SK-N-SH (cell line): ENCODE measurements around the gene GNB5. TPM values are rescaled to one million over a fixed set of nuclear protein-coding genes. Genes with fewer than 3 reads are reported as not detected.

ENCODE experiments used
- CTCF ChIA-PET: fragments of 300-600, 350-600 bp; formaldehyde crosslinking; extraction: SDS; loops from one replicate; lab custom pipeline; 2021; lab: Yijun Ruan, JAX
- POLR2A ChIA-PET: fragments of 350-600 bp; sonication (Branson Sonifier 250); formaldehyde crosslinking; extraction: SDS; loops from one replicate; lab custom pipeline; 2020; ENCODE audit warnings: antibody characterized with exemption, inconsistent platforms; lab: Yijun Ruan, JAX
- DNase-seq: peaks from one replicate; pipeline ENCODE4 v3.0.0; 2012
- H2AFZ ChIP-seq: fragments of 200-600 bp; sonication (generic); 2 replicates; pipeline ENCODE4 v1.8.1; 2016; ENCODE audit warnings: antibody characterized with exemption, mild to moderate bottlenecking, low read depth
- H3F3A ChIP-seq: fragments of 200-600 bp; sonication (generic); replicated peaks from 2 replicates; pipeline ENCODE3; 2016; ENCODE audit warnings: antibody characterized with exemption, mild to moderate bottlenecking; ENCODE audit not compliant: insufficient read depth
- H3K27ac ChIP-seq, 2 experiments: fragments of 200-500 bp in 1 of 2; fragments of 200-600 bp in 1 of 2; sonication (Bioruptor generic) in 1 of 2; sonication (generic), shearing (Covaris generic) in 1 of 2; 2 replicates each; pipeline versions ENCODE4 v1.5.1 to v1.6.1; 2014 to 2016; ENCODE audit warnings: low read depth in 2 of 2, inconsistent platforms in 1 of 2, low read length in 1 of 2, mild to moderate bottlenecking in 1 of 2, mixed read lengths in 1 of 2
- H3K27me3 ChIP-seq: fragments of 200-600 bp; sonication (generic), shearing (Covaris generic); 2 replicates; pipeline ENCODE4 v1.6.1; 2016; ENCODE audit warnings: mixed run types; ENCODE audit not compliant: insufficient read depth
- H3K36me3 ChIP-seq, 2 experiments: fragments of 200-500 bp in 1 of 2; fragments of 200-600 bp in 1 of 2; sonication (Bioruptor generic) in 1 of 2; sonication (generic) in 1 of 2; replicated peaks in 1 of 2; 2 replicates each; pipeline versions ENCODE3 to v1.5.1; 2014 to 2016; ENCODE audit warnings: low read length in 1 of 2, mild to moderate bottlenecking in 1 of 2; ENCODE audit not compliant: insufficient read depth in 2 of 2, control insufficient read depth in 1 of 2
- H3K4me1 ChIP-seq, 2 experiments: fragments of 200-500 bp in 1 of 2; fragments of 200-600 bp in 1 of 2; sonication (Bioruptor generic) in 1 of 2; sonication (generic), shearing (Covaris generic) in 1 of 2; 2 replicates each; pipeline versions ENCODE4 v1.5.1 to v1.6.1; 2014 to 2016; ENCODE audit warnings: low read depth in 1 of 2, low read length in 1 of 2, mixed run types in 1 of 2; ENCODE audit not compliant: insufficient read depth in 2 of 2, control insufficient read depth in 1 of 2
- H3K4me2 ChIP-seq: fragments of 200-600 bp; sonication (generic), shearing (Covaris generic); 2 replicates; pipeline ENCODE4 v1.6.1; 2017; ENCODE audit warnings: mixed run types
- H3K4me3 ChIP-seq, 2 experiments: fragments of 200-500 bp in 1 of 2; fragments of 200-600 bp in 1 of 2; sonication (Bioruptor generic) in 1 of 2; sonication (generic), shearing (Covaris generic) in 1 of 2; 2 replicates each; pipeline versions ENCODE4 v1.5.1 to v1.8.1; 2014 to 2016; ENCODE audit warnings: low read depth in 2 of 2, inconsistent platforms in 1 of 2, low read length in 1 of 2, mild to moderate bottlenecking in 1 of 2, mixed read lengths in 1 of 2, moderate library complexity in 1 of 2
- H3K79me2 ChIP-seq: fragments of 200-600 bp; sonication (generic); 2 replicates; pipeline ENCODE4 v1.8.1; 2017; ENCODE audit warnings: mild to moderate bottlenecking; ENCODE audit not compliant: insufficient read depth
- H3K9ac ChIP-seq: fragments of 200-600 bp; sonication (generic); 2 replicates; pipeline ENCODE4 v1.6.1; 2017; ENCODE audit warnings: mixed run types
- H3K9me2 ChIP-seq: fragments of 200-600 bp; sonication (generic); 2 replicates; pipeline ENCODE4 v1.6.1; 2017; ENCODE audit warnings: mixed run types
- H3K9me3 ChIP-seq: fragments of 200-600 bp; sonication (generic); 2 replicates; pipeline ENCODE4 v1.6.1; 2017; ENCODE audit warnings: mixed run types, mild to moderate bottlenecking, moderate library complexity
- H4K20me1 ChIP-seq: fragments of 200-600 bp; sonication (generic); 2 replicates; pipeline ENCODE4 v1.6.1; 2017; ENCODE audit warnings: mild to moderate bottlenecking, mixed run types; ENCODE audit not compliant: insufficient read depth
- CHD2 ChIP-seq: fragments of 150-350 bp; IDR thresholded peaks from 2 replicates; pipeline ENCODE4 v1.6.1; 2018; ENCODE audit warnings: low read length; ENCODE audit not compliant: partially characterized antibody
- EZH2phosphoT487 ChIP-seq: fragments of 200-600 bp; sonication (generic); IDR thresholded peaks from 2 replicates; pipeline ENCODE4 v1.6.1; 2017; ENCODE audit warnings: low read depth, mixed run types, mild to moderate bottlenecking, antibody characterized with exemption, moderate library complexity, borderline replicate concordance
- MXI1 ChIP-seq: IDR thresholded peaks from 2 replicates; pipeline ENCODE4 v1.6.1; 2012; ENCODE audit warnings: mild to moderate bottlenecking, low read depth, low read length, improper control_type of control experiment
- NFIC ChIP-seq: IDR thresholded peaks from 2 replicates; pipeline ENCODE4 v1.4.0; 2012; ENCODE audit warnings: borderline replicate concordance
- RAD21 ChIP-seq: IDR thresholded peaks from 2 replicates; pipeline ENCODE4 v1.6.1; 2012; ENCODE audit warnings: mild to moderate bottlenecking, low read length
- RXRA ChIP-seq: IDR thresholded peaks from 2 replicates; pipeline ENCODE4 v1.4.0; 2012; ENCODE audit warnings: low read depth, mild to moderate bottlenecking, borderline replicate concordance
- SIN3A ChIP-seq: IDR thresholded peaks from 2 replicates; pipeline ENCODE4 v1.6.1; 2012; ENCODE audit warnings: low read depth, mild to moderate bottlenecking, low read length, moderate library complexity, borderline replicate concordance
- TAF1 ChIP-seq: IDR thresholded peaks from 2 replicates; pipeline ENCODE4 v1.6.1; 2012; ENCODE audit warnings: low read depth, mild to moderate bottlenecking, low read length, moderate library complexity, borderline replicate concordance
- TCF12 ChIP-seq: IDR thresholded peaks from 2 replicates; pipeline ENCODE4 v1.4.0; 2012
- YY1 ChIP-seq: IDR thresholded peaks from 2 replicates; pipeline ENCODE4 v1.4.0; 2012; ENCODE audit warnings: low read depth, mild to moderate bottlenecking
- WGBS: methylation state at CpG from one replicate; pipeline ENCODE4 v1.1.6; 2017; ENCODE audit warnings: low lambda C conversion rate; 5-methylcytosine and 5-hydroxymethylcytosine counted together
- polyA plus RNA-seq, 3 experiments: library from polyadenylated mRNA; depleted of rRNA; stranded (reverse); fragments of >200 nt; gene quantifications; 2 replicates each; pipeline ENCODE4 v1.2.3, GENCODE V29; 2012
- TF ChIP-seq, protein P1 (sequence below): fragments of 200-600 bp; sonication (generic); IDR thresholded peaks from 2 replicates; pipeline ENCODE4 v1.6.1; 2017; ENCODE audit warnings: antibody characterized with exemption, mild to moderate bottlenecking, moderate library complexity

Gene GNB5
- polyA plus RNA-seq, 1 of the 3 experiments (the other 2 are of a cell fraction) = 73.7 TPM

DNA sequence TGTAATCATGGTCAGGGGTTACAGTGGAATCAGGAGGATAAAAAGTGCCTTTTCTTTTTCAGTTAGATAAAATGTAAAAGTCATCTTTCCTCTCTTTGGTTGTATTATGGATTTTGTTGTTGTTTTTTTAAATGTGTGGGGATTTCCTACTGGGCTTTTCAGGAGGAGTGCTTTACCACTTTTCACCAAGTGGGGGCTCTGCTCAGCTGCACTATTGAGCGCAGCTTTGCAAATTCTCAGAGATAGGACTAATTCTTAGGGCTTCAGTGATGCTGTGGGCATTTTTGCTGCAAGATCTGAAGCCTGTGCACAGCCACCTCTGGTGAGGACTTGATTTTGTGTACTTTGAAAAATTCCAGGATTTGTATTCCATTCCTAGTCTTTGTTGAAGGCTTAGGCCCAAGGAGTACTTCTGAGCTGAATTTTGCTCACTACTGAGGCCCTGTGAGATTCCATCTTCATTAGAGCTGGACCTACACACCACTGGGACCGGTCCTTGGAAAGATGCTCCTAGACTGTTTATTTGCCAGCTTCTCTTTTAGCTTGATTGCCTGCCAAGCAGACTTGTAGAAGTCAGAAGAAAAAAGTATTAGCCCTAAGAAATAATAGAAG lies 7.5 kb downstream of the GNB5 start:
- Histone ChIP-seq H3K9me2 (no peaks in the 10 kb centered on the region), H3K9ac (no peak overlapping the region), H3K27ac (no peak overlapping the region), H2AFZ (no peak overlapping the region), H3K79me2 (peaks cover 6% of the 10 kb centered on the region), H3K27me3 (no peaks in the 10 kb centered on the region), H3F3A (no peaks in the 10 kb centered on the region), H4K20me1 (no peaks in the 10 kb centered on the region), H3K4me3 (no peak overlapping the region; a peak in 1 of 4 replicates), H3K4me2 (no peak overlapping the region), H3K4me1 (peaks cover under 1 to 7% of the 10 kb centered on the region in 2 experiments; a peak in 1 of 4 replicates), H3K9me3 (no peaks in the 10 kb centered on the region), H3K36me3 (no peaks in the 10 kb centered on the region)
- WGBS = 78% methylated on average over 2 of the region's 2 CpGs
- CTCF ChIA-PET = interaction anchor here (0.6 to 1.9 kb wide), 9 partner anchors 20 to 552 kb away, joined by 3 to 8 read pairs (median 3); partner anchors contain the start of gene LEO1
- peak; percentile 27 for DNase-seq
- POLR2A ChIA-PET = no interaction called here
- no peak for TF ChIP-seq TAF1
- peak; percentile 45 for TF ChIP-seq RAD21
- no peak for TF ChIP-seq SIN3A
- TF ChIP-seq TCF12 = no peak
- TF ChIP-seq, protein P1, sequence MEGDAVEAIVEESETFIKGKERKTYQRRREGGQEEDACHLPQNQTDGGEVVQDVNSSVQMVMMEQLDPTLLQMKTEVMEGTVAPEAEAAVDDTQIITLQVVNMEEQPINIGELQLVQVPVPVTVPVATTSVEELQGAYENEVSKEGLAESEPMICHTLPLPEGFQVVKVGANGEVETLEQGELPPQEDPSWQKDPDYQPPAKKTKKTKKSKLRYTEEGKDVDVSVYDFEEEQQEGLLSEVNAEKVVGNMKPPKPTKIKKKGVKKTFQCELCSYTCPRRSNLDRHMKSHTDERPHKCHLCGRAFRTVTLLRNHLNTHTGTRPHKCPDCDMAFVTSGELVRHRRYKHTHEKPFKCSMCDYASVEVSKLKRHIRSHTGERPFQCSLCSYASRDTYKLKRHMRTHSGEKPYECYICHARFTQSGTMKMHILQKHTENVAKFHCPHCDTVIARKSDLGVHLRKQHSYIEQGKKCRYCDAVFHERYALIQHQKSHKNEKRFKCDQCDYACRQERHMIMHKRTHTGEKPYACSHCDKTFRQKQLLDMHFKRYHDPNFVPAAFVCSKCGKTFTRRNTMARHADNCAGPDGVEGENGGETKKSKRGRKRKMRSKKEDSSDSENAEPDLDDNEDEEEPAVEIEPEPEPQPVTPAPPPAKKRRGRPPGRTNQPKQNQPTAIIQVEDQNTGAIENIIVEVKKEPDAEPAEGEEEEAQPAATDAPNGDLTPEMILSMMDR = peak; percentile 46
- TF ChIP-seq NFIC = no peak
- TF ChIP-seq CHD2 = no peak
- no peak for TF ChIP-seq RXRA

DNA sequence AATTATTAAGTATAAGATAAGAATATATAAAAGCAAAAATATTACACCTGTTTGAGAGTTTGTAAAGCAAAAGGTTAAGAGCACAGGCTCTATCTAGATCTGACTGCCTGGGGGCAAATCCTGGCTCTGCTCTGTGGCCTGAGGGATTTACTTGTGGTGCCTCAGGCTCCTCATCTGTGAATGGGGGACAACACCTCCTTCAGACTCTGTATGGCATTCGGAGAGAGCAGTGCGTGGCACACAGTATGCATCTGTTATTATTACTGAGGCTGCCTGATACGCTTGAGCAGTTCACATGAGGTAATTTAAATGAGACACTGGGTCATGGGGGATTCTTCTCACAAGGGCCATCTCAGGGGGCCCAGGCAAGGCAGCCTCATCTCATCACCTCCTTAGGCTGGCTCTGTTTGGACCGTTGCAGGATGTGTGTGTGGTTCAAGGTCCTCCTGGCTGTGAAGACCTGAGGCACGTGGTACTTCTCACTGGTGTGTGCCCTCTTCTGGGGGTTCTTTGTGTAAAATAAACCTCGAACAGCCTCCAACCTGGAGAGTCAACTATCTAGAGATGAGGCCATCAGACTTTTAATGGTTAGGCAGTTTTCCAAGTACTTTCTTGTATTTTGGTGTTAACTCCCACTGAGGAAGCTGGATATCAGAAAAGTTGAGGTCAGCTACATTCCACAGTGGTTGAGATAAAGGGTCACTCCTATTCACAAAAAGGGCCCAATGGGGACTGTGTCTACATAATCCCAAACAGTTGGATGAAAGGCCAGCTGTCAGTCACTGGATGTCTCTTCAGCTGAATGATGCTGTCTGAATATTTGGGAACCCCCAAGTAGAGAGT lies 9.0 kb downstream of the GNB5 start:
- POLR2A ChIA-PET = no interaction called here
- no peak for DNase-seq
- WGBS = 85% methylated on average over 6 of the region's 6 CpGs

More for the DNA sequence above, 9.0 kb downstream of the GNB5 start:
- Histone ChIP-seq H3F3A (no peaks in the 10 kb centered on the region), H3K79me2 (peaks cover 21% of the 10 kb centered on the region), H3K4me1 (peaks cover 7 to 11% of the 10 kb centered on the region in 2 experiments; a peak in 1 of 4 replicates), H3K27ac (no peak overlapping the region), H3K4me2 (no peak overlapping the region), H3K9me3 (no peaks in the 10 kb centered on the region), H2AFZ (no peak overlapping the region), H4K20me1 (no peaks in the 10 kb centered on the region), H3K9me2 (no peaks in the 10 kb centered on the region), H3K9ac (no peak overlapping the region), H3K36me3 (peaks cover 0 to 7% of the 10 kb centered on the region in 2 experiments), H3K27me3 (no peaks in the 10 kb centered on the region), H3K4me3 (no peak overlapping the region)
- TF ChIP-seq YY1 (no peak), EZH2phosphoT487 (no peak), SIN3A (no peak), MXI1 (no peak)
- CTCF ChIA-PET = interaction anchor here (0.6 to 1.1 kb wide), 3 partner anchors 26 to 596 kb away, joined by 3 to 6 read pairs (median 3); no protein-coding TSS in a partner anchor
